Non-pigmented ciliary epithelial cell (primary cell): ENCODE data around the gene KLHL29.

Experiments
- DNase-seq: peaks from one replicate; pipeline ENCODE4 v3.0.0-alpha.2; 2010; ENCODE audit warnings: low read depth

KLHL29 gene

DNA sequence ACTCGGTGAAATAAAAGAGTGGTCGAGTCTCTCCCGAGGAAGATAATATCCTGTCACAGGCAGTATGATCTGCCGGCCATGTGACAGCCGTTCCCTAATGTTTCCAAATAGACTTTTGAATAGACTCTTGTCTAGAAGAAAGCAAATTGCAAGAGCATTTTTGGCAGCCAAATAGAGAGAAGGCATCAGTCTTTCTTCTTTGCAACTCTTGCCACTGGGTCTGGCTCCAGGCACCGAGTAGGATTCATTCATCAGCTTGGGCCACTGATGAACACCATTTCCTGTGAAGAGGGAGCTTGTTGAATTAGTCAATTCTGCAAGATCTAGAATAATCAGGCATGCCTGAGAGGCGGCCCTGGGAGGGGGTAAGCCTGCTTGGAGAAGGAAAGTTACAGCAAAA, 165.6 kb downstream of the KLHL29 start:
- DNase-seq = no peak

DNA sequence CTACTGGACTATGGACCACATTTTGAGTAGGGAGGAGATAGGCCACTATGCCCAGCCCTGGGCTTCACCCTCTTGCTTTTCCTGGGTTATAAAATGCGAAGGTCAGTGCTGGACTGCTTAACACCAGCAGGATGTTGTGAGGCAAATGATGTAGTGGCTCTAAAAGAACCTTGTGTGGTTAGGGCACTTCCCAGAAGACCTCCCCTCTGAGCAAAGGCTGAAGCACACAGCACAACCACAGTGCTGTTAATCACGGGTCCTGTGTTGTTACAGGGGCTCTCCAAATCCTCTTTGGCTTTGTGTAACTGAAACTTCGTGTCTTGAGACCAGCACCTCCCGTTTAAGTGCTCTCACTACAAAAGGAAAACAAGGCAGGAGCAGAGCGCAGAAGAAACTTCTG, 166.9 kb downstream of the KLHL29 start:
- no peak for DNase-seq

DNA sequence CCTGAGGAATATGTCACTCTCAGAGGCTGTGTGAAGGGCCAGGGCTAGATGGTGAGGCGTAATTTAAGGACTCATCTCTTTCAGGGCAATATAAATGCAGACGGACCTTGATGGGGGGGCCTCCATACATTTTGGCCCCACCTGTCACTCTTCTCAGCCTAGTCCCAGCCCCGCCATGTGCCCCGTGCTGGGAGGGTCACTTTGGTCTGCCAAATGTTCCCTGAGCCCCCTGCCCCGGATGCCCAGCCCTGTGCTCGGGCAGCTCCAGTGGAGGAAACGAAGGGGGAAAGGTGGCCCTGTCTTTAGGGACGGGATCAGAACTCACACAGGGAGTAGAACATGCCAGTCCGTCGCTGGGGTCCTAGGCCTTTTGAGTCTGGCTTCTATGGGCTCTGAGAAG, 168.6 kb downstream of the KLHL29 start:
- no peak for DNase-seq

DNA sequence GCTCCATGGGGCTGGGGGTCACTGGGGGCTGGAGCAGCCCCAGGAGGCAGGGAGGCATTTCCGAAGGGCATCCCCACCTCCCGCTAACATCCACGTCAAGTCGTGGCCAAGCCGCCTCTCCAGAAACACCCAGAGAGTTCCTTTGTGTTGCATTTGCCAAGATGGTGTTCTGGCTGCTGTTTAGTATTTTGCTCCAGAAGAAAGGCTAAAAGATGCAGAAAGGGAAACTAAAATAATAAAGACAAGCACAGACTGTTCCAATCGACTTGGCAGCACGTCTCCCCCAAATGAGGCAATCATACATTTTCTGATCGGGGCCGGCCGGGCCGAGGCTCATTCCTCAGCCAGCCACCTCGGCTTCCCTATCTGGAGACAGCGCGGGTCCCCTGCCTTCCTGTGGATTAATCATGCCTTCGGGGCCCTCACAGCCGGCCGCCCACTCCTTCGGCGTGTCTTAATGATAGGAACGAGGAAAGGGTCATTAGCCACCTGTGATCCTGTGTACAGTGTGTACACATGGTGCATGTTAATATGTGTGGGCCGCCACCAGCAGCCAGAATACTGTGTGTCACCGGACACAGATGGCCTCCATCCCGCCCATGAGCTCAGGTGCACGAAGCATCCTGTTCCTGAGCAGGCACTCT, 169.2 kb downstream of the KLHL29 start:
- DNase-seq = no peak

DNA sequence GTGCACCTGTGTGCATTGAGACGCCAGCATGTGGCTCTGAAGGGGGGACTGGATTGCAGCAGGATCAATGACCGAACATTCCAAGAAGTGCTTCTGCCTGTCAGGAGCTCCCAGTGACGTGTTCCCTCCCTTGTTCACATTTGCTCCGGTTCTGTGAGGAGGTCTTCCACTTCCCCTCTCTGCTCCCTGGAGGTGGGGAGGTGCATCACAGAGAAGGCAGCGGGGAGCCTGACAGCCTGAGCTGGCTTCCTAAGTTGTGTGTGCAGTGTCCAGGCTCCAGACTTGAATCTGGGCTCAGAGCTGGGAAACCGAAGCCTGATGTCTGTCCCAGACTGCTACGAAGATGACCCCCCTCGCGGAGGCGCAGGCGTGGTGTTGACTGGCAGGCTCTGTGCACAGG, 171.0 kb downstream of the KLHL29 start:
- no peak for DNase-seq

DNA sequence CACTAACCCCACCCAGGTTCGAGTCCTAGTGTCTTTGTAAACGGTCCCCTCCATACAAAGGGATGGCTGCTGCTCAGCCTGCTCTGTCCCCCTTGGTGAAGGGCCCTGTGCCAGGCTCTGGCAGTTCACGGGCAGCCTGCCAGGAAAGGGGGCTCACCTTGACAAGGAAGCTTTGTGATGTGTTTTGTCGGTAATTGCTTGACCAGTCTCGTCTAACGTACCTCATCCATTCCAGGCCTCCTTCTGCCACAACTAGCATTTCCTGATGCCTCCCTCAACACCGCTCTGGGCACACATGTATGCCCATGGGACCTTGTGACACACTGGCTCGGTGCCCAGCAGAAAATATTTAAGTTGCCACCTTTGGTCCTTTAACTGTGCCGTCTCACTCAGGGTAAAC, 171.9 kb downstream of the KLHL29 start:
- no peak for DNase-seq

DNA sequence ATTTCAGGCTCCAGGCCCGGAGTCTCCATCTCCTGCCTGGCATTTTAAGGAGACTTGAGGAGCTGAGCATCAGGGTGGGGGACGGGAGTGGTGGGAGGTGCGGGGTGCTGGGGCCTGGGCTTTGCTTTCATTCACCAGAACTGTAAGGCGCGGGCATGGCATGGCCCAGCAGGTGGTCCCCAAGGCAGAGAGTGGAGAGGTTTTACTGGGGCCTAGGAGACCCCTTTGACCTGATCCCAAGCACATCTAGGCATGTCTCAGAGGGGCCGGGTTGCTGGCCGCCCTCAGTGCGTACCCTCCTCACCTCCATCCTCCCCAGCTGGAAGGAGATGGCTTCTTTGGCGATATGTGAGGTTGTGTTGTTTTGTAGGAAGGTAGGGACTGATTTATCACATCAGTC, 172.5 kb downstream of the KLHL29 start:
- no peak for DNase-seq

DNA sequence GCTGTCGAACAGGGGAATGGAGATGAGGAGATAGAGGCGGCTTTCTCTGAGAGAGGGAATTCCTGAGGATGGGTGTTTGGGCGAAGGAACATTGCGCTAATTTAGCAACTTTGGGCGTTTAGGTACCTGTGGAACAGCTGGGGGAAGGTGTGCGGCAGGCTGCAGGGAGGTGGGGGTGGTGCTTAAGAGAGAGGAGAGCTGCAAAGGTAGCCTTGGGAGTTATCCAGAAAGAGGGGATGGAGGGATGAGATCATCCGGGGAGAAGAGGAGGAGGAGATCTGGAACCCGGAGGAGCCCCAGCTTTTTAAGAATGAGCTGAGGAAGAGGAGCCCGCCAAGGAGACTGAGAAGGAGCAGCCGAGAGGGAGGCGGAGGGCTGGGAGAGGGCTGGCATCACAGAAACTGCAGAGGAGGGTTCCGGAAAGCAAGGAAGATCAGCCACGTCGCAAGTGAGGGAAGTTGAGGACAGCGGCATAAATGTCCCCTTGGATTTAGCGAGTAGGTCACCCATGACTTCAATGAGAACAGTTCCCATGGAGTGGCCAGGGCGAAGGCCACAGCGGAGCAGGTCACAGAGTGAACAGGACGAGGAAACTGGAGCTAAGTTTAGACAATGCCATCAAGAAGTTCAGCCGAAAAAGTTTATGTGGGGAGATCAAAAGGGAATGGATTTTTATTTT, 174.7 kb downstream of the KLHL29 start:
- no peak for DNase-seq

DNA sequence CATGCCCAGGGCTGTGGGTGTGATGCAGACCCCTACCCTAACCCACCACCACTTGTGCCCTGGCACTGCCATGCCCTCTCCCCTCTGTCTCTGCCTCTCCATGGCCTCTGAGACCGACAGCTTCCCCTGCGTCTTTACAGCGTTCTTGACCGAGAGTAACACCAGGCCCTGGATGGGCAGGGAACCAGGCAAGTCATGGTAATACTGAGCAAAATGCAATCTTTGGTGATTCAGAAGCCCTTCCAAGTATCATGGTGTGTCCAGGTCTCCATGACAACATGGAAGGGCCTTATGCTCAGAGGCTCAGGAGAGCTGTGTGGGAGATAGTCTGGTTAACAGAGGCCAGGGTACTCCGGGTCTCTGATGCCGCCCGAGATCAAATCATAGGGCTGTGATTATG, 176.1 kb downstream of the KLHL29 start:
- DNase-seq = no peak

DNA sequence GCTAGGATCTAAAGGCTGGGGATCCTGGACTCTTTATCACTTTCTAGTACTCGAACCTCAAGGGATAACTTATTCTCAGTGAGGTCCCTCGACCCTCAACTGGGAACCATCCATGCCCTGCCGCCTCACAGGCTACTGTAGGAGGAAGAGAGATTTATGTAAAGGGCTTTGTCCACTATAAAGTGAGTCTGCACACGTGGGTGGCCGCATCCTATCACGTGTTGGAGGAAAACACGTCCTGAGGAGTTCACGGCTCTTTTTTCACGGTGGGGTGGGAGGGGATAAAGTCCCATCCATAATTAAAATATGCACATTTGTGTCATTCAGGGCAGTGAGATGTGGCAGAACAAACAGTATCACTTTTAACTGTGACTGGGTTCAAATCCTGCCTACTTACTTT, 176.6 kb downstream of the KLHL29 start:
- no peak for DNase-seq

DNA sequence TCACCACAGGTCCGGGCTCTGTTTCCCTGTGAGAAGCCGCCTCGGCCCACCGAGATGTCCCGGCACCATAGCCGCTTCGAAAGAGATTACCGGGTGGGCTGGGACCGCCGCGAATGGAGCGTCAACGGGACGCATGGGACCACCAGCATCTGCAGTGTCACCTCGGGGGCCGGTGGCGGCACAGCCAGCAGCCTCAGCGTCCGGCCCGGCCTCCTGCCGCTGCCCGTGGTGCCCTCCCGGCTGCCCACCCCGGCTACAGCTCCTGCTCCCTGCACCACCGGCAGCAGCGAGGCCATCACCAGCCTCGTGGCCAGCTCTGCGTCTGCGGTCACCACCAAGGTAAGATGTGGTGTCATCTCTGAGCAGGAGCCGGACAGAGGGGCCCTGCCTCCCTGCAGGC, 177.2 kb downstream of the KLHL29 start:
- DNase-seq = no peak

DNA sequence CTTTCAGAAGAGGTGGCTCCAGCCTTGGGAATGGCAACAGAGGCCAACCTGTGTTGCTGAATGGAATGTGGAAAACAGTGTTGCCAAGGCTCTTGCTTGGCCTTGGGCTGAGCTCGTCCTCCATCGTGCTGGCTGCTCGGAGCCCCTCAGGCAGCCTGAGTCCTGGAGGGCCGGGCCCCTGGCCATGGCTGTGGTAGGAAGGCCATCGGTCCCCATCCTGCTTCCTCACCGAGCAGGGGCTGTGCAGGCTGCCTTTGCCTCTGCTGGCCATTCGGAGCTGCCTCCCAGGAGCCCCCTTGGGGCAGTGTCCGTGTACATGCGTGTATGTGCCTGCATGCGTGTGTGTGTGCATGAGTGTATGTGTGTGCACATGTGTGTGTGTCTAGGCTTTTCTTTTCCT, 178.2 kb downstream of the KLHL29 start:
- DNase-seq = no peak

DNA sequence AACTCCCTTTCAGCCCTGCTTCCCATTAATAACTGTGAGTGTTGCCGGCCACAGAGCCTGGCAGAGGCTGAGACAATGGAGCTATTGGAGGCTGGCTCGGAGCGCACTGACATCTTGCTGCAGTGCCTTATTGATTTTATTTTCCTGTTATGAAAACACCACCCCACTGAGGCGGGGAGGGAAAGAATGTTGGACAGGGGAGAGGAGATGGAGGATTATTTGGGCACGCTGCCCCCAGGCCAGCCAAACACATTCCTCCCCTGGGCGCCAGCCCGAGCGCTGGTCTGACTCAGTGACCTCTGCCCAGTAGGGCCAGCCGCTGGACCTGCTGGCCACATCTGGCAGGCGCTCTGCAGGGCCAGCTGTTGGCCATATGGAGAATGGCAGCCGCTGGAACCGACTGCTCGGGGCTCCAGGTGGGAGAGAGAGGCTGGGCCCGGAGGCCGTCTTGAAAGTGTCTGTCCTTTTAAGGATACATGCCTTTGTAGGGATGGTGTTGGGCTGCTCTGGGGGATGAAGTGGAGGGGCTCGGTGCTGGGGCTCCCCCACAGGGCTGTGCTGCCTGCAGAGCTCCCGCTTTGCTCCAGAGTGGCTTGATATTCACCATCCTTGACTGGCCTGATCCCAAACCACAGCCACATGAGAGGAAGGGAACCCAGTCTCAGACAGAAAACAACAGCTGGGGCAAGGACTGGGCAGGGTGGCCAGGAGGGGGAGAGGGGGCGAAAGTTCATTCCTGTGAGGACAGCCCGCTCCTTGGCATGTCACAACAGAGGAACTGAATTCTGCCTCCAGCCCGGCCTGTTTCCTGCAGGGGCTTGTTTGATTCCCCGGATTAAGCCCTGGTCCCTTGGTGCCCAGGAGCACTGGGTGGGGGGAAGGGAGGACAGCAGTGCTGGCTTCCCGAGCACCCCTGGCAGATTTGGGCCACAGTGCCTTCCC, 179.0 kb downstream of the KLHL29 start:
- DNase-seq = no peak

DNA sequence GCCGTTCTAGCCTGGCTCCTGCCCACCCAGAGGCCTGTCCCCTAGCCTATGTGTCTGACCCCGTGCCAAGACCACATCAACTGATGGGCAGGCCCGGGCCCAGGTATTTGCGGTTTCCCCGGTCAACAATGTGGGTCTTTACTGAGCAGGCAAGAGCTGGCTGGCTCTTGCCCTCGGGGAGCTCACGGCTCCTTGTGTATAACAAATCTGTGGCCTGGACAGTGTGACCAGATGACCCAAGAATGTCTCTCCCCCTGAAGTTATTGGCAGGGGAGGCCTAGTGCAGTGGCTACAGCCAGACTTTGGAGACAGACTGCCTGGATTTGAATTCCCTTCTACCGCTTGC, 179.6 kb downstream of the KLHL29 start:
- DNase-seq = no peak

DNA sequence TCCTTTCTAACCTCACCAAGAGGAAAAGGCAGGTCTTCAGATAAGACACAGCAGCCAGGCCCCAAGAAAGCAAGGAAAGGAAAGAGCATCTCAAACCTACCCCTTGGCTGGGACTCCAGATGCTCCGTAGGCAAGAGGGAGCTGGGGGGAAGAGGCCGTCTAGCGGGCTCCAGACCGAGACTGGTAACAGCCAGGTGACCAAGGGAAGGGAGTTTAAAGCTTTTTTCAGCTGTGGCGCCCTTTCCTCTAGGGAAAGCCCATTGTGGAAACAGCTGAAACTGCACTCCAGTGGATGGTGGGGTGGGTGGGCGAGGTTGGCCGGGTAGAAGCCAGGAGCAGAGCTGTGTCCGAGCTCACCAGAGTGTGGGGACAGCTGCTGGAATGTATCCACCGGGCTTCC, 180.4 kb downstream of the KLHL29 start:
- no peak for DNase-seq

DNA sequence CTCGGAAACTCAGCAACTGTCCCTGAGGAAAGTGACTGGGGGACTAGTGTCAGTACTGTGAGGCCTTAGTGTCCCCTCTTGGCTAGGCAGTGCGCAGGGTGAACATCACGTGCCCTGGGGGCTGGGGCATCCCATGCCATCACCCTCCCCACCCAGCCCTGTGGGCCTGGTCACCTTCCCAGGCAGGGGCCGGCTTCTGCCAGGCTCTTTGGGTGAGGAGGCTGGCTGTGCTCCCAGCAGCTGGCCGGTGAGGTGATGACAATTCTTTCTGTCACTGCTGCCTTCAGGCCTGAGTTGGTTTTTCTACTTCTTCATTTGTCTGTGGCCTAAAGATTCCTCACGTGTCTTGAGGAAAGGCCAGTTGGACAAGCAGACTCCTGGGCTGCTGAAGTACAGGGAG, 180.8 kb downstream of the KLHL29 start:
- DNase-seq = no peak

DNA sequence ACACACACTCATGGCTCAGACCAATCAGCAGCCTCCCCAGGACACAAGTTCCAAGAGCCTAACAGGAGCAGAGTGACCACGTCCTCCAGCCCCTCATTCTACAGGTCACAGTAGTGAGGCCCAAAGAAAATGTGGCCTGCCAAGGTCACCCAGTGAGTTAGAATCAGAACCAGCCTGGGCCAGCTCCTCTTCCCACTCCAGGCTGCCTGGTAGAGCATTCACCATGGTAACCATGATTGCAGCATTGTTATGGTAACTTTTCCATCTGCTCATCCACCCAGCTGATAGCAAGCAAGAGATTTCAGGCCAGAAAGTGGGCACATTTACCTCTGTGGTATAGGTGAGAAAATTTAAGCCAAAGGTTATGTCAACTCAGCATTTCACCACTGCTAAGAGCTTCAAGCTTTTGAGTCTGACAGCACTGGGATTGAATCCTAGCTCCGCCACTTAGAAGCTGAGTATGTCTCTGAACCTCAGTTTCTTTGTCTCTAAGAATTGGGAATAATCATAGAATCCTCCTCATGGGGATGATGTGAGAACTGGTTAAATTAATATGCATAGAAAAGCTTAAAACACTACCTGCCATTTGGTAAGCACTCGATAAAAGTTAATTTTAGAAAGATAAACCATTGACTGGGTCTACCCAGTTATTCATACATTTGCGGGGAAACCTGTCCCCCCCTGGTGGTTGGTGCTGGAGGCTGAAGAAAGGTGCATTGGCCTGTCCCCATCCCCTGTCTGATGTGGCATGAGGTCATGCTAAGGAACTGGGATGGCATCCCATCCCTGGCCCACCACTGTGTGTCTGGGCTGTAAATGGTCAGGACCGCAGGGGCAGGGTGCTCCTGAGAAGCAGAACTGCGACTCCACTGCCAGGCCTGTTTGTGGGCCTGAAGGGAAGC, 181.5 kb downstream of the KLHL29 start:
- DNase-seq = no peak

DNA sequence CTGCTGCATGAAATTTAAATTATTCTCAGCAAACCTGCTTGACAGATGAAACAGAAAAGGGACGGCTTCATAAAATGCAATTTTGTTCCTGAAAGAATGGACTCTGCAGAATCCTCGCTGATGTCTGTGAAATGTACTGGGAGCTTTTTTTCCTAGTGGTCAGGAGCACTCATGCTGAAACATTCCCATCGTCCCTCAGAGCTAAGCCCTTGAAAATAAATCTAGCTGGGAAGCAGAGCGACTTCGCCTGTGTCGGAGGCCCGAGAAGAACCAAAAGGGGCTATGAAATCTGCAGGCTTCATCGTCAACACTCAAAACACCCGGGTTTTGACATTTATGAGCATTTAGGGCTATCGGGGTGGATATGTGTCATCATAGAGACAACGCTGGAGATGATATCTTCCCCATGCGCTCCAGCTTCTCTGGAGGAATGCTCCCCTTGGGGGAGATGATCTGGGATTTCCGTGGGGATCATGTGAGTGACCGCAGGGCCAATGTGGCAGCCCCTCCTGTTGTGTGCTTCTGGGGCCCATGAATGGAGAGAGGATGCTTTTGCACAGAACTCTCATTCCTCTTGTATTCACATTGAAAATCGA, 182.3 kb downstream of the KLHL29 start:
- no peak for DNase-seq

DNA sequence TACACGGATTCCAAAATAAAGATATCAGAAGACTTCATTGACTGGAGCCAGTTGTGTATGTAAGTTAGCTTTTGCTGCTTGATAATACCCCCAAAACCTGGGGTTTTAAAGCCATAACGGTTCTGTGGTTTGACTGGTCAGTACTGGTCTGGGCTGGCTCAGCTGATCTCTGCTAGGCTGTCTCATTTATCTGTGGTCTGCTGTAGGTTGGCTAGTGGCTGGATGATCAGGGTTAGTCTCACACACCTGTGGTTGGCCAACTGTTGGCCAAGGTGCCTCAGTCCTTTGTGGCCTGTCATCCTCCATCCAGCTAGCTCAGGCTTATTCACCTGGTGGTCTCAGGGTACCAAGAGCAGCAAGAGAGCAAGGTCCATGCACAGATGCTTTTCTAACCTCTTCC, 183.2 kb downstream of the KLHL29 start:
- no peak for DNase-seq

DNA sequence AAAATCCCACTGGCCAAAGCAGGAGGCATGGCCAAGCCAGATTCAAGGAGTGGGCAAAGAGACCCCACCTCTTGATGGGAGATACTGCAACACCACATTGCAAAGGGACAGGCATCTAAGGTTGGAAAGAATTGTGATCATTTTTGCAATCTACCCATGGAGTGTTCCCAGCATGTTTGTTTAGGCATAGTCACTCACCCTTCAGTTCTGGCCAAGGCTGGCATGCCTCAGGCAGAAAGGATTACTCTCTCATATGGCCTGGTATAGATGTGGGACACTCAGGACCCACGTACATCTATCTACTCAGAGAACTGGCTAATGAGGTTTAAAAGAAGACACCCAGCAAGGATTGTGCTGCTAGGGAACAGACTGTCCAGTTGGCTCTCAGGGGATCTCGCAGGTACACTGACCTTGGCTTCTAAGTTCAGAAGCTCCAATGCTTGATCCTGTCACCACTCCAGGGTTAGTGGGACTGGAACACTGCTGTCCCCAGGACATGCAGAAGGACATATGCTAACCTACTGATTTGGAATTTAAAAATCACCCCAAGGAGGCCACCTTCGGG, 183.7 kb downstream of the KLHL29 start:
- DNase-seq = no peak

DNA sequence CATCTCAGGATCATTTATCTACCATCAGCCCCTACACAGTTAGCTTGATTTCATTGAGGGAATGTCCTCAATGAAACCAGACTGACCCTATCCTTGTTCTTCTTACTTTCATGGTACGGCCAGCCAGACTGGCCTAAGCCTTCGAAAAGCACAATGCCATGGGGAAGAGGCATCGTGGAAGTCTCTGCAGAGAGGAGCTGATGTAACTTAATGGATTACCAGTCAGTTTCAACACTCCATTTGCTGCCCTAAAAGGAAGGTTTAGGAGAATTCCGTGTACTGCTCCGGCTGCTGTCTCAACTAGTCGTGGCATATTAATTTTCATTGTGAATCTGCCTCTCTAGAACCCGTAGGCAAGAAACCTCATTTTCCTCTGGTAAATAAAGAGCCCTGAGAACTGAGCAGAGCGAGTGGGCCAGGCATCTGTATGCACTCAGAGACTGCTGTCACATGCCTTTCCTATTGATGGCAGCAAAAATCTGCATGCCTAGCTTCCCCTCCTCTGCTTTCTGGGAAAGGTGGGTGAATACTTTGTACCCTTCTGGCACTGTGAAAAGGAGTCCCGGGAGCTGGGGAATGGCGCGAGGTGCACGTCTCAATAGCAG, 184.9 kb downstream of the KLHL29 start:
- no peak for DNase-seq
